Measurements from ENCODE around the gene NTN4.

DNA sequence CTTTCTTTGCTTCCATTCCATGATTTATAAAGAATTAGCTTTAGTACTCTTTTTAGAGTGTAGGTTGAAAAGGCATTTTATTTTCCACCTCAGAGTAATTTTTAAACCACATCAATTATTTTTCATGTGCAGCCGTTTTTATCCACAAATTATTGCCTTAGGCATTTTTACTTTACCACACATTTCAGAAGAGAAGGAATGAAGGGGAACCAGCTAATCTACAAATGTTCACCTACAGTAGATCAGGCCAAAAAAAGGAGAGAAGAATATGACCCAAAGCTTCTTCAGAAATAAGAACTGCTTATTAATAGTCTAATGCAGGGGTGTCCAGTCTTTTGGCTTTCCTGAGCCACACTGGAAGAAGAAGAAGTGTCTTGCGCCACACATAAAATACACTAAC lies 19.8 kb upstream of the NTN4 start:
- TF ChIP-seq, protein P1, sequence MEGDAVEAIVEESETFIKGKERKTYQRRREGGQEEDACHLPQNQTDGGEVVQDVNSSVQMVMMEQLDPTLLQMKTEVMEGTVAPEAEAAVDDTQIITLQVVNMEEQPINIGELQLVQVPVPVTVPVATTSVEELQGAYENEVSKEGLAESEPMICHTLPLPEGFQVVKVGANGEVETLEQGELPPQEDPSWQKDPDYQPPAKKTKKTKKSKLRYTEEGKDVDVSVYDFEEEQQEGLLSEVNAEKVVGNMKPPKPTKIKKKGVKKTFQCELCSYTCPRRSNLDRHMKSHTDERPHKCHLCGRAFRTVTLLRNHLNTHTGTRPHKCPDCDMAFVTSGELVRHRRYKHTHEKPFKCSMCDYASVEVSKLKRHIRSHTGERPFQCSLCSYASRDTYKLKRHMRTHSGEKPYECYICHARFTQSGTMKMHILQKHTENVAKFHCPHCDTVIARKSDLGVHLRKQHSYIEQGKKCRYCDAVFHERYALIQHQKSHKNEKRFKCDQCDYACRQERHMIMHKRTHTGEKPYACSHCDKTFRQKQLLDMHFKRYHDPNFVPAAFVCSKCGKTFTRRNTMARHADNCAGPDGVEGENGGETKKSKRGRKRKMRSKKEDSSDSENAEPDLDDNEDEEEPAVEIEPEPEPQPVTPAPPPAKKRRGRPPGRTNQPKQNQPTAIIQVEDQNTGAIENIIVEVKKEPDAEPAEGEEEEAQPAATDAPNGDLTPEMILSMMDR (IDR thresholded peaks at IDR 0.05; ENCODE audit: low read depth, low read length, poor library complexity, severe bottlenecking), result no peak
- TF ChIP-seq EZH2phosphoT487 (IDR thresholded peaks at IDR 0.05; ENCODE audit: borderline replicate concordance, low read length), result no peak

Data from DOHH2 (cell line).